SK-N-SH (cell line): ENCODE measurements around the gene TICAM2.

Experiments
- CHD2 ChIP-seq: fragments of 150-350 bp; IDR thresholded peaks from 2 replicates; pipeline ENCODE4 v1.6.1; 2018; ENCODE audit warnings: low read length; ENCODE audit not compliant: partially characterized antibody
- EZH2phosphoT487 ChIP-seq: fragments of 200-600 bp; sonication (generic); IDR thresholded peaks from 2 replicates; pipeline ENCODE4 v1.6.1; 2017; ENCODE audit warnings: low read depth, mixed run types, mild to moderate bottlenecking, antibody characterized with exemption, moderate library complexity, borderline replicate concordance
- FOSL2 ChIP-seq: IDR thresholded peaks from 2 replicates; pipeline ENCODE4 v1.4.0; 2012; ENCODE audit warnings: low read depth, mild to moderate bottlenecking, moderate library complexity, borderline replicate concordance
- FOXM1 ChIP-seq: IDR thresholded peaks from 2 replicates; pipeline ENCODE4 v1.4.0; 2012; ENCODE audit warnings: low read depth, mild to moderate bottlenecking
- JUND ChIP-seq: IDR thresholded peaks from 2 replicates; pipeline ENCODE4 v1.4.0; 2012
- MAX ChIP-seq: IDR thresholded peaks from 2 replicates; pipeline ENCODE4 v1.4.0; 2012; ENCODE audit warnings: low read depth
- POLR2AphosphoS5 ChIP-seq: IDR thresholded peaks from 2 replicates; pipeline ENCODE4 v1.6.1; 2012; ENCODE audit warnings: low read depth, low read length
- RAD21 ChIP-seq: IDR thresholded peaks from 2 replicates; pipeline ENCODE4 v1.6.1; 2012; ENCODE audit warnings: mild to moderate bottlenecking, low read length
- REST ChIP-seq: IDR thresholded peaks from 2 replicates; pipeline ENCODE4 v1.6.1; 2012; ENCODE audit warnings: mild to moderate bottlenecking, low read depth, low read length, moderate library complexity
- RFX5 ChIP-seq: IDR thresholded peaks from 2 replicates; pipeline ENCODE4 v1.6.1; 2012; ENCODE audit warnings: mild to moderate bottlenecking, improper control_type of control experiment, low read length
- SMC3 ChIP-seq: IDR thresholded peaks from 2 replicates; pipeline ENCODE4 v1.6.1; 2012; ENCODE audit warnings: low read depth, low read length, improper control_type of control experiment
- TAF1 ChIP-seq: IDR thresholded peaks from 2 replicates; pipeline ENCODE4 v1.6.1; 2012; ENCODE audit warnings: low read depth, mild to moderate bottlenecking, low read length, moderate library complexity, borderline replicate concordance
- TEAD4 ChIP-seq: IDR thresholded peaks from 2 replicates; pipeline ENCODE4 v1.4.0; 2012; ENCODE audit warnings: mild to moderate bottlenecking, borderline replicate concordance; ENCODE audit not compliant: insufficient read depth
- TF ChIP-seq, protein P1 (sequence below): fragments of 200-600 bp; sonication (generic); IDR thresholded peaks from 2 replicates; pipeline ENCODE4 v1.6.1; 2017; ENCODE audit warnings: antibody characterized with exemption, mild to moderate bottlenecking, moderate library complexity

DNA sequence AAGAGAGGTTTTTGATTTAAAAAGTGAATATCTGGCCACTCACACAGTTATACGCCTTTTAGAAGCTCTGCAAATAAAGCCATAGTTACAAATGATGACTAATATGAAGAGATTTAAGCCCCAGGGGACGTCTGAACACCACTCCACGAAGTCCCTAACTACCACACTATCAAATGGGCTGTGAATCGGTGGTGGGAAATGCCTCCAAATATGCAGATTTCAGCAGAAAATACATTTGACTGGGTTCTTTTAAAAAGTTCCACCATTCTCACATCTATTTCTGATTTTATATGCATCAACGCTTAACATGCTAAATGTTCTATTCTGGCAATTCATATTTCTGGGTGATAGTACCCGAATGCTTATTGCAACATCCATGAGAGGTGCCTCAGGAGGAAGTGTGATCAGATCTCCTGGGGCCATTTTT, 22.5 kb downstream of the TICAM2 start:
- no peak for TF ChIP-seq EZH2phosphoT487
- no peak for TF ChIP-seq FOXM1
- TF ChIP-seq FOSL2: no peak
- TF ChIP-seq, protein P1, sequence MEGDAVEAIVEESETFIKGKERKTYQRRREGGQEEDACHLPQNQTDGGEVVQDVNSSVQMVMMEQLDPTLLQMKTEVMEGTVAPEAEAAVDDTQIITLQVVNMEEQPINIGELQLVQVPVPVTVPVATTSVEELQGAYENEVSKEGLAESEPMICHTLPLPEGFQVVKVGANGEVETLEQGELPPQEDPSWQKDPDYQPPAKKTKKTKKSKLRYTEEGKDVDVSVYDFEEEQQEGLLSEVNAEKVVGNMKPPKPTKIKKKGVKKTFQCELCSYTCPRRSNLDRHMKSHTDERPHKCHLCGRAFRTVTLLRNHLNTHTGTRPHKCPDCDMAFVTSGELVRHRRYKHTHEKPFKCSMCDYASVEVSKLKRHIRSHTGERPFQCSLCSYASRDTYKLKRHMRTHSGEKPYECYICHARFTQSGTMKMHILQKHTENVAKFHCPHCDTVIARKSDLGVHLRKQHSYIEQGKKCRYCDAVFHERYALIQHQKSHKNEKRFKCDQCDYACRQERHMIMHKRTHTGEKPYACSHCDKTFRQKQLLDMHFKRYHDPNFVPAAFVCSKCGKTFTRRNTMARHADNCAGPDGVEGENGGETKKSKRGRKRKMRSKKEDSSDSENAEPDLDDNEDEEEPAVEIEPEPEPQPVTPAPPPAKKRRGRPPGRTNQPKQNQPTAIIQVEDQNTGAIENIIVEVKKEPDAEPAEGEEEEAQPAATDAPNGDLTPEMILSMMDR: no peak
- no peak for TF ChIP-seq TAF1
- TF ChIP-seq RFX5: no peak
- no peak for TF ChIP-seq CHD2
- TF ChIP-seq POLR2AphosphoS5: no peak
- no peak for TF ChIP-seq SMC3
- no peak for TF ChIP-seq MAX
- TF ChIP-seq JUND: no peak
- no peak for TF ChIP-seq TEAD4
- no peak for TF ChIP-seq RAD21
- no peak for TF ChIP-seq REST
